Erythroblast (primary cell): ENCODE measurements around the gene NCKAP5.

Experiments
- GATA1 ChIP-seq: IDR thresholded peaks from 2 replicates; pipeline ENCODE4 v1.6.1; 2011; ENCODE audit warnings: low read depth, mild to moderate bottlenecking, control low read depth, low read length, moderate library complexity
- POLR2A ChIP-seq: IDR thresholded peaks from 2 replicates; pipeline ENCODE4 v1.6.1; 2011; ENCODE audit warnings: mild to moderate bottlenecking, low read length

DNA sequence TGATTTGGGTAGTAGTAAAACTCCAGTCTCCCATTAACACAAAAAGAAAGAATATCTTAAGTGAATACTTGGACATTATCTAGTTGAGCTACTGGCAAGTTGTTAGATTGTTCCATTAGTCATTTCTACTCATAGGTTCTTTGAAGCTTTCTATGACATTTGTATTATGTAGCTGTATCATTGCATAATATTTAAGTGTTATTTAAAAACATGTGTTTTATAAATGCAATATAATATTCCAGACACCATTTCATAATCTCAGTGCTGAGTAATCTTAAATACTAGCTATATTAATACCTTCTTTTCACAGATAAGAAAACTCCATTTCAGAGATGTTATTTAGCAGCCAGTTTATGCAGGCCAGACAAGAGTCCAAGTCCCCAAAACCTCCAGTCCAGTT is 271.9 kb downstream of the NCKAP5 start:
- no peak for TF ChIP-seq POLR2A
- no peak for TF ChIP-seq GATA1
